GM21367 (cell line): ENCODE data around the gene RASEF.

ENCODE experiments used
- ATAC-seq: cut with Tn5 transposase; IDR thresholded peaks from one replicate; pipeline ENCODE4 v1.9.1; 2021; ENCODE audit not compliant: unreplicated experiment

The RASEF gene

DNA sequence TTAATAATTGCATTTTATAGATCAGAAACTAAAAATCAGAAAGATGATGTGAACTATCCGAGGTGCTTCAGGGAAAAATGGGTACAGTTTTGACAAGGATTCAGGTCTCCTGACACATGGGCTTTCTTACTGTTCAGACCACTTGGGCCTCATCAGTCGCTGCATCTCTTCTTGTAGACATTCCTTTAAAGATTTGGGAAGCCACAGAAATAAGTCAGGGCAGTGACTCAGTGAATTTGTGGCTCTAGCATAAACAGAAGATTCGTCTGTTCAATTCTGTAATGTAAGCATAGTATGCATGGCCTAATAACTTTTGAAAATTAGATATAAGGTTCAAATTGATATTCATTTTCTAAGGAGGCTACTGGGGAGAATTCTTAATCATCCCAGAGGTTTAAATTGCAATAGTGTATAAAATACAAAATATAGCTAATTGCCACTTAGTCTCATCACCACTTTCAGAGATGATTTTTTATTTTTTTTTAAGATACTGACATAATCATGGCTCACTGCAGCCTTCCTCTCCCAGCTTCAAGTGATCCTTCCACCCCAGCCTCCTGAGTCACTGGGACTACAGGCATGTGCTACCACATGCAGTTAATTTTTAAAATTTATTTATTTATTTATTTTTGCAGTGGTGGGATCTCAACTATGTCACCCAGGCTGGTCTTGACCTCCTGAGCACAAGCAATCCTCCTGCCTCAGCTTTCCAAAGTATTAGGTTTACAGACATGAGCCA, 48.9 kb downstream of the RASEF start:
- ATAC-seq, result no peak

DNA sequence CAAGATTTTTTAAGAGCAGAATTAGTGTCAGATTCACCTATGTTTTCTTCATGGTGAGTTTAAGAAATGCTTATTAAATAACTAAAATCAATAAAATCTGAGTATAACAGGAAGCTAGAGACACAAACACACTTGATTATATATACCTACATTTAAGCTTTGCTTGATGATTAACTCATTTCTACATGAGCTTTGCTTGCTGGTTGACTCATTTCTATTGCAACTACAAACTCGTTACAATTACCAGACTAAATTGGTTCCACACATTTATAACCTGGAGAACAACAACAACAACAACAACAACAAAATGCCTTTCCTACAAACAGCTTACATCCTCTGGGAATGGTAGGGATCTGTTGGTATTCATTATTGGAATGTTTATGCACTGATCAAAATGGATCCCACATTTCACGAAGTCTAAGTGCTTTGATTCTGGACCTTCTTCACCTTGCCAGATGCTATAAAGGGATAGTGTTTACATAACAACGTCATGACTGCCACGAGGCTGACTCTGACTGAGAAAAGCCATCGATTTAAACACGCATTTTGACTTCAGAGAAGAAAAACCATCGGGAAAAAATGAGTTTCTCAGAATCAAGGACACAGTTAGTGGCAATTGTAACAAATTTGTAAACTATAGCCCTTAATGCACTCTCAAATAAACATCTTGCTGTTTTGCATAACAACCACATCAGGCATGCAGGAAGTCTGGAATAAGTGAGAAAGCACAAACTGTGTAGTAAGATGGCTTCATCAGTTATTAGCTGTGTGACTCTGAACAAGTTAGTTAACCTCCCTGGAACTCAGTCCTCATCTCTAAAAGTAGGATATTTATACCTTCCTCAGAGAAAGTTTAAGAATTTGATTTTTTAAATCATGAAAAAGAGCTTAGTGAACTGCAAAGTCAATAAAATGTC, 49.8 kb downstream of the RASEF start:
- no peak for ATAC-seq

DNA sequence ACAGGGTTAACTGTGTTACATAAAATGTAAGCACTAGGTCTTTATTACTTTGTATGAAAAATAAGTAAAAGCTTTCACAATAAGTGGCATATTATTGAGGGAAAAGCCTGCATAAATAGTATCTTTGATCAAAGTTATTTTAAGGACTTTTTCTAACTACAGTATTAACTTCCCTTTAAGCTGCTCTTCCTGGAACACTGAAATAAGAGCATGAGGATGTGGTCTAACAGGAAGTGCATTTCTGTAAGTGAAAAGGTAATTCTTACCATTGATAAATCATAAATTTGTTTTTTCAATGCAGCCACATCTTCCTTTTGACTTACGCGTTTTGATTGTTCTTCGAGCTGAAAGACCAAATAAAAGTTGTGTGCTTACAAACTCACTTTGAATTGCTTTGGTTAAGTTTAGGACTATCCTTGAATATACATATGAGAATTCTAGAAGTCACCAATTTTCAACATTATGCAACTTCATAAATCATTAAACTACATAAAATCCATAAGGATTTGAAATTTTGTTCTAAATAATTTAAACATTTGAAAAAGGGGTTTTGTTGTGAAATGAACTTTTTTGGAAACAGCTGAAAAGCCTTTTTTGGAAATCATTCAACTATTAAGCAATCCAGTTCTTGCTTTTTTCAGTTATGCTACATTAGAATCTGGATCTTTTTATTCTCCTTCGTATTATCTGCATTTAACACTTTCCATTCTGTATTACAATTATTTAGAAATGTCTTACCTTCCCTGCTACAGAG, 50.6 kb downstream of the RASEF start:
- no peak for ATAC-seq

DNA sequence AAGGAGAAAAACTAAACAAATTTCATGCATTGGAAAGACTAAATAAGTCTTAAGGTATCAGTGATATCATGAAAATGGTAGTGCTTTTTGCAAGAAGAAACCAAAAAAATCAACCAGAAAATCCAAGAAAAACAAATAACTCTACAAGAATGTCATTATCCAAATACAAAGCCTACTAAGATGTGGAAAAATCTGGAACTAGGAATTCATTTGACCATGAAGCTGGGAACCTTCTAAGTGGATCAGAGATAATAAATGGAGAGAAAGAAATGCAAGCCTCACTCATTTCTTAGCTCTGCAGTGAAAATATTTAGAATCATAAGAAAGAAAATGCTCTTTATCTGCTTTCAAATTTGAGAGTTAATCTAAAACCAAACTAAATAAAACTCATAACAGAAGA, 51.3 kb downstream of the RASEF start:
- ATAC-seq, result no peak

DNA sequence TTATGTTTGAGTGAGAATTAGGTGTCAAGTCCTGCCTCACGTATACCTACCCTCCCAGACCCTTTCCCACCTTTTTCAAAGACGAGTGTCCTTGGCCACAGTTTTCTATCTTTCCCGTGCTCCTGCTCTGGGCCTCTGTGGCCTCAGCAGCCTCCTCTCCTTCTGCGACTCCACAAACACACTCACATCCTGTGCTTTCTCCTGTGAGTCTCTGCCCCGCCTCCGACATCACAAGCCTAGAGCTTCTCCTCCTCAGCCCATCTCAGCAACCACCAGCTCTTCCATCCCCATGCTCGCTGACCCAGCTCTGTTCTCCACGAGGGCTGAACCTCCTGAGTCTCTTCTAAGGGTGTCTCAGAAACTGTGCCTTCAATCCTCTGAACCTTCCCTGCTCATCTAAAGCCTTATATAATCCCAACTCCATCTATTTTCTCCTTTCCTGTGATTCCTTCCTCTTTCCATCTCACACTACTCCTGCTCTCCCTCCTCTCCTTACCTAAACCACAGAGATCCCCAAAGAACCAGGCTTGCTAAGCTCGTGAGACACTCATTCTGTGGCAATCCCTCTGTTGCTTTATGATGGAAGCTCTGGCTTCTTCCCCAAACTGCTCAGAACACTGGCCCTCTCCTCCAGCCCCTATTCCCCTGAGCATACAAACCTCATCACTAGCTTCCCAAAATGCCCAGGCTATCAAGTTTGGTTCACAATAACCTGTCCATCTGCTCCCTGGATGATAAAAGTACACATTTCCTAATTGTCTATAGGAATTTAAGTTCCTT, 55.2 kb downstream of the RASEF start:
- no peak for ATAC-seq

DNA sequence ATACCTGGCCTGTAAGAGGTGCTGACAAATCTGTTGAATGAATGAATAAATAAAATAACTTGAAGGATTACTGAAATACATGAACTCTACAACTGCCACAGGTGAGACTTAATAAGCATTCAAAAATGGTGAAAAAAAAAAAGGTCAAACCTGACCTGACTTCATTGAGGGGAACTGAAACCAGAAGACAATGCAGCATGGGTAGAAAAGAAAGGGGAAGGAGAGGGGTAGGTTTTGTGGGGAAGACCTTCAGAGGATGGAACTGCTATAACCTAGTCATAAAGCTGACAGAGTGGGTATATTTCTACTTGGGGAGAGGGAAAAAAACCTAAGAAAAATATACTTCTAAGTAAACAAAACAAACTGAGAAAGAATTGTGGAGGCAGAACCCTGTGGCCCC, 56.6 kb downstream of the RASEF start:
- ATAC-seq, result peak; percentile 70

DNA sequence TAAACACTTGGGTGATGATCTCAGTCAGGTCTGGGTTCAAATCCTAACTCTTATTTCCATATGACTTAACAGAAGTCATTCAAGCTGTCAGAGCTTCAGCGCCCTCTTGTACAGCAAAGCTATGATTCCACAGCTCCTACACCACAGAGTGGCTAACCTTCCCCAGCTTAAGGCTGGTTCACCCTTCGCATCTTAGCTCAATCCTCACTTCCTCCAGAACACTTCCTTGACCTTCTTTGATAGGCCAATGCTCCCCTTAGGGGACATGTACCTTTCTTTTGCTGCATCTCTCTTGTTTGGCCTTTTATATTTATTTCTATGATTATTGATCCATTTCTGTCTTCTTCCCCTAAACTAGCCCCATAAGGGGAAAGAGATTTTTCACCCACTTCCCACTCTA, 57.0 kb downstream of the RASEF start:
- ATAC-seq, result no peak

DNA sequence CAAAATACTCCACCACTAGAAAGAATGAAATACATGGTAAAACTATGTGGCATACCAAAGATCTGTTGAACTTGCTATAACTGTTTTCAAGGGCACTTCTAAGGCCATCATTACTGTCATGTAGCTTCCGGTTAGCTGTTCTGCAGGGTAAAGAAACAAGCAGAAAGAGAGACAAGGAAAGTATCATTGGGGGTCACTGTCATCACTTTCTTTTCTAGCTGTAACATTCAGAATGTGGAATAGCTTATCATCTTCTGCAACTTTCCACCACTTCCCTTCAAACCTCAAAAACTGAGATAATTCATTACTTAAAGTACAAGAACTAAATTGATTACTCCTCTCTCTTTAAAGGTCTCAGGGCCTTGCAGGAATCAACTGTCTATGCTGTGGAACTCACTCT, 57.6 kb downstream of the RASEF start:
- ATAC-seq, result no peak

DNA sequence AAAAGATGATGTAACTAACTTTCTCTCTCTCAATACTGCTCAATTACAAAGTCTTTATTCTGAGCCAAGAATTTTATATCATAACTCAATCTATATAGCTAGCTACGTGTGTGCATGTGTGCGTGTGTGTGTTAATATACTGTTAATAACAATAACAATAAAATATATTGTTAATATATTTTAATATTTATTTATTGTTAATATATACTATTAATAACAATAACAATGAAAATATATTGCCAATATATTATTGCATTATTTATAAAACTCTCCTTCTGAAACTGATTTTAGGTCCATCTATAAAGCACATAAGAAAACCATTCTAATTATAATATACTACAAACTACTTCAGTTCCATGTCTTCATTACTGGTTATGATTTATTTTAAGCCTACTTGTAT, 60.6 kb downstream of the RASEF start:
- ATAC-seq, result no peak

DNA sequence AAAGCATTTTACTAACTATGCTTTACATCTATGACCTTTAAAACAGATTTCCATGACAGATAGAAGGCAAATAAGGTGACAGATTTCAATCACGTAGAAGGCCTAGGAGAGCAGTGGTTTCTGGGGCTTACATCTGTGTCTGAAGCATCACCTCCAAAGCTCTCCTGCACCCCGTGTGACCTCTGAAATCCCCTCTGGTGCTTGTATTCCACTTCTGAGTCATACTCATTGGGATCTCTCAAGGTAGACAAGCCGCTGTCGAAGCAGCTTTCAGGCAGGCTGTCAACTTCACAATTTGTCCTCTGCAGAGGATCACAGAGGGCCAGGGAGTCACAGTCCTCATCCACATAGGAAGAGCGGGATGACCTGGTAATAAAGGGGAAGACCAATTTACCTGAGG, 62.2 kb downstream of the RASEF start:
- ATAC-seq, result no peak

DNA sequence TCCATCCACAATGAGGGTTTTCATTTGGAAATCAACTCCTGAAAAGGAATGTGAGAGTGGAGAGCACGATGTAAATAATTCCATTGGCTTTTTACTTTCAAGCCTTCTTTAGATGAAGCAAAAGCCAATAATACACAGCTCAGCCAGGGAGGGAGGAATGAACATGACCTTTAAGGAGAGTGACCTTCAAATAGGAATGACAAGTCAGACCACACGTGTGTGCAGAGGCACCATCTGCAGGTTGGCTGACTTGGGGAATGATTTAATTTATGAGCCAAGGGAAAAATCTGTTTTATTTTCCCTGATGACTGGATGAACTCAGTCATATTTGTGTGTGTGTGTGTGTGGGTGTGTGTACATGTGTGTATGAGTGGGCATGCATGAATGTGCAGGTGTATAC, 64.5 kb downstream of the RASEF start:
- ATAC-seq, result no peak

DNA sequence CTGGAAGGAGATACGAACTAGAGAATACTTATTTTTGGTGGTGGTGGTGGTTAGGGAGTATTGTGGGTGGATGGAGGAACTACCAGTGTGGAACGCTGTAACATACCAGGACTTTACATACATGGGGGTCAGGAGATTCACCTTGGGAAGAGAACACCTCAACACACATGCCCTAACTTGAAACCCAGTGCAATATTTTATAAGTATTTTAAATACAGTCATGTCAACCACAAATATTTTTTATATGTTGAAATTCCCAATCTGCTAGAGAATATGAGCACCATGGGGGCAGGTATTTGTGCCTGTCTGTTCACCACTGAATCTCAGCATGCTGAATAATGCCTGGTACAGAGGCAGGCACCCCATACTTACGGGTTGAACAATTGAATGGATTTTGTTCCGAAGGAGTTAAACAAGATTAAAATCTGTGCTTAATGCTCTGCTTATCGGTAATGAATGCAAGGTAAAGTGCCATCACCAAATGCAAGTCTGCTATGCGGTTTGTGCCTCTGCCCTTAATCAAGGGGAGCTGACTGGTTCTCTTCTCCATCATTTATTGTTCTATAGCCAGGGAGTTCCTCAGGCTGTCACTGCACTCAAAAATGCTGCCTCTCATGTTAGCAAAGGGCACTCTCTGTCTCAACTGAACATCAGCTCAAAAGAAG, 65.3 kb downstream of the RASEF start:
- no peak for ATAC-seq

DNA sequence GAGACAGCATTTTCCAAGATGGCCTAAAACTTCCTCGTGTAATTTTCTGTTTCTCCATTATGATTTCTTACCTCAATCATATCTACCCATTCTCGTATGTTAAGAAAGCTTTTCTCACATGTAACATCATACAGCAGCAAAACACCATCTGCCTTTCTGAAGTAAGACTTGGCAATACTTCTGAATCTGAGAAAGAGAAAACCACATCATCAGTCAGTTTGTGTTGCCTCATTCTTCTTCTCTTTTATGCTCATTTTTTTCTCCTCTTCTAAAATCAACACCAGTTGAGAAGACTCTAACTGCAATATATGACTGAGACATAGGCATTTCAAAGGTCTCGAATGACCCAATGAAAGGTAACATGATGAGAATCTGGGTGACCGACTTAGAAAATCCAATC, 66.0 kb downstream of the RASEF start:
- no peak for ATAC-seq

DNA sequence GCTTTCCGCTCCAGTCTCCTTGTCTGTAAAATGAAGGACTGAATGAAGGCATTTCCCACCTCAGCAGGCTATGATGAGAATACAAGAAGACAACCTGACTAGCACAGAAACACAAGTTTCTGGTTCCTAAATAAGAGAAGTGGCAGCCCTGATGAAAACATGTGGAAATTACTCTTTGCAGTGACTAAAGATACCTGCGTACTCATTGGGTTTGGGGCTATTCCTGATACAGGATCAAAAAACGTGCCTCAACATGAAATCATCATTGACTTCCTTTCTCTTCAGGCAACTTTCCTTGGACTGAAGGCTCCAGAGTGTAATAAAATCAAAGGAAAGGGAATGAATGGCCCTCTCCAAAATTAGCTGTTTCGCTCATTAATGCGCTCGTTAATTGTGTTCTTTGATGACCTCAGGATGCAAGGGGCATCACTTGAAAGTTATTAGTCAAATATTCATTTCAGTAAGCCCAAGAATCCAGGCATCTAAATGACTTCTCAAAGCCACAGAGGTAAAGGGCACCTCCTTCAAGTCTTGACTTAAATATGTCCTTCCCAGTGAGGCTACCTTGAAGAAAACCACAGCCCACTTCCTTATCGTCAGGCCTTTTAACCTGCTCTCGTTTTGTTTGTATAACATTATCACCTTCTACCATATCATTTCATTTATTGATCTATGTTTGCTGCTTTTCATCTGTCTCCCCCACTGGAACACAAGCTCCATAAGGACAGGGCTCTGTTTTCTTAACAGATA, 68.9 kb downstream of the RASEF start:
- ATAC-seq, result no peak

DNA sequence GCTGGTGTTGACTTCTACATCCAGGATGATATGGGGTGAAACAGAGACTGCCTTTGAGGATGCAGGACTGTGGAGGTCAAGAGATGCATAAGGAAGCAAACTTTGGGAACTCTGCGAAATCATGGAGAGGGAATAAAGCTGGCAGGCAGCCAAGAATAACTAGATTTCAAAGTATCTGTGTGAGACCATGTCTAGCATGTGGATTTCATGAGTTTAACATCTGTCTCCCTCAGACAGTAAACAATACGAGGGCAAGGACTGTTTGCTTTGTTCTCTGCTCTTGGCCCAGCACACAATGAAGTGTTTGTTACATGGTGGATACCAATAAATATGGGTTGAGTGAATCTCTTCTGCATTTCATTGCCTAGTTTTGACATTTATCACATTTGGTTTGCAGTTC, 71.3 kb downstream of the RASEF start:
- no peak for ATAC-seq

DNA sequence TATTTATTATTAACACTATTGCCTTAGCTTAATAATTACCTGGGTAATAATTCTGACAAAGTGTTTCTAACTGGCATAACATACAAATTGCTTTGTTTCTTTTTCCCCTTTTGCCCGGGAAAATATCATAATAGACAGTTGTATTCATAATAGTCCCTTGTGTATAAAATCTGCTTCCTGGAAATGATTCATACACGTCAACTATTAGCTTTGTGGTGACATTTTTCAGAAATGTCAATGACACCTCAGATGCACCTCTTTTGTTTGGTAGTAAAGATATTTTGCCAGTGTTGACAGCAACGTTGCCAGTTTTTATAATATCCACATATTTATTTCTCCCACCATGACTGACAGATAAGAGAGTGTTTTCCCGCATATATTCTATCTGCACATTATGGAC, 73.0 kb downstream of the RASEF start:
- ATAC-seq, result no peak

DNA sequence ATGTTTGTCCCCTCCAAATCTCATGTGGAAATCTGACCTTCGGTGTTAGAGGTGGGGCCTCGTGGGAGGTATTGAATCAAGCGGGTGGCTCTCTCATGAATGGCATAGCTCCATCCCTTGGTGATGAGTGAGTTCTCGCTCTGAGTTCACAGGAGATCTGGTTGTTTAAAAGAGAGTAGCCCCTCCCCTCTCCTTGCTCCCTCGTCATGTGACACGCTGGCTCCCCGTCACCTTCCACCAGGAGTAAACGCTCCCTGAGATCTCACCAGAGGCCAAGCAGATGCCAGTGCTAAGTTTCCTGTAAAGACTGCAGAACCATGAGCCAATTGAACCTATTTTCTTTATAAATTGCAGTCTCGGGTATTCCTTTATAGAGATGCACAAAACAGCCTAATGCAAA, 74.5 kb downstream of the RASEF start:
- no peak for ATAC-seq

DNA sequence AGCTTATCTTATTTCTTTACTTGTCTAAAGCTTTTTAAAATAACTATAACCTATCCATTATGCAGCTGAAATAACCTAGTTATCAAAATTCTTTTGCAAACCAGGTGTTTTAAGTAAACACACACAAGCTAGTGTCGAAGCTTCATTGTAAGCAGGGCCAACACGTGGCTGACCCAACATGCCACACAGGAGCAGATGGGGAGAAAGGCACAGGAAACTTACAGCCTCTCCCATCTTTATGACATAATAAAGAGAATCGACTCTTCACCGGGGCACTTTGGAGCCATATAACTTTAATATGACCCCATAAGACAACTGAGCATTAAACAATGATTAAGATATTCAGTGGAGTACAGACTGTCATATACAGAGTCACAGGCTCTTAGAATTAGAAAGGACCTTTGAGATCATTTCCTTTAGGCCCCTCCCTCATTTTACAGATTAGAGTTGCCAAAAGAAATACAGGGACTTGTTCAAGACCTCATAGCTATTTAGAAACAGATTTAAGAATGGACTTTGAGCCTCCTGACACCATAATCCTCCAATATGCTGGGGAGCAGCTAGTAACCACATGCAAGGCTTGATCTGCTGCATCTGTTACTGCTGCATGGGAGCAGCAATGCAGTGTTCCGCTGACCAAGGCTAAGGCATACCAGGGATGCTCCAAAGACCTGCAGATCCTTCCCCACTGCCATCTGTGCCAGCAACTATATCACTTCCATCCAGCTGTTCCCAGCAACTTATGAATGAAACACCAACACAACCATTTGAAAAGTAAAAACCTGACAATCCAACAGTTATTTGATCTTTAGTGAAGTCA, 75.4 kb downstream of the RASEF start:
- ATAC-seq, result no peak

DNA sequence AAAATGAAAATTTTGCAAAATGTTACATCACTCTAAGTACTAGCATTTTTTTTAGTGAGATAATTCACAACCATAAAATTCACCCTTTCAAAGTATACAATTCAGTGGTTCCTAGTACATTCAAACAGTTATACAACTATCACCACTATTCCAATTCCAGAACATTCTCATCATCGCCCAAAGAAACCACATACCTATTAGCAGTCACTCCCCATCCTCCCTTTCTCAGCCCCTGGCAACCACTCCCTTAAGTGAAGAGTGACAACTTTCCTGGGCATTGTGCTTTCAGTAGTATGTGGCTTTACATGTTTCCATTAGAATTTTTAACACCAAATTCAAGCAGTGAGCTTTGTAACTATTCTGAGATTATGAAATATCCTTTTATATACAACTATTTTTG, 81.4 kb downstream of the RASEF start:
- no peak for ATAC-seq
